ENCODE results near the gene PLCH1. TPM values are rescaled to one million over a fixed set of nuclear protein-coding genes. Genes with fewer than 3 reads are reported as not detected.
A peak's percentile ranks its signal among the peaks of the same experiment; 100 is the strongest.

Gene PLCH1, protein sequence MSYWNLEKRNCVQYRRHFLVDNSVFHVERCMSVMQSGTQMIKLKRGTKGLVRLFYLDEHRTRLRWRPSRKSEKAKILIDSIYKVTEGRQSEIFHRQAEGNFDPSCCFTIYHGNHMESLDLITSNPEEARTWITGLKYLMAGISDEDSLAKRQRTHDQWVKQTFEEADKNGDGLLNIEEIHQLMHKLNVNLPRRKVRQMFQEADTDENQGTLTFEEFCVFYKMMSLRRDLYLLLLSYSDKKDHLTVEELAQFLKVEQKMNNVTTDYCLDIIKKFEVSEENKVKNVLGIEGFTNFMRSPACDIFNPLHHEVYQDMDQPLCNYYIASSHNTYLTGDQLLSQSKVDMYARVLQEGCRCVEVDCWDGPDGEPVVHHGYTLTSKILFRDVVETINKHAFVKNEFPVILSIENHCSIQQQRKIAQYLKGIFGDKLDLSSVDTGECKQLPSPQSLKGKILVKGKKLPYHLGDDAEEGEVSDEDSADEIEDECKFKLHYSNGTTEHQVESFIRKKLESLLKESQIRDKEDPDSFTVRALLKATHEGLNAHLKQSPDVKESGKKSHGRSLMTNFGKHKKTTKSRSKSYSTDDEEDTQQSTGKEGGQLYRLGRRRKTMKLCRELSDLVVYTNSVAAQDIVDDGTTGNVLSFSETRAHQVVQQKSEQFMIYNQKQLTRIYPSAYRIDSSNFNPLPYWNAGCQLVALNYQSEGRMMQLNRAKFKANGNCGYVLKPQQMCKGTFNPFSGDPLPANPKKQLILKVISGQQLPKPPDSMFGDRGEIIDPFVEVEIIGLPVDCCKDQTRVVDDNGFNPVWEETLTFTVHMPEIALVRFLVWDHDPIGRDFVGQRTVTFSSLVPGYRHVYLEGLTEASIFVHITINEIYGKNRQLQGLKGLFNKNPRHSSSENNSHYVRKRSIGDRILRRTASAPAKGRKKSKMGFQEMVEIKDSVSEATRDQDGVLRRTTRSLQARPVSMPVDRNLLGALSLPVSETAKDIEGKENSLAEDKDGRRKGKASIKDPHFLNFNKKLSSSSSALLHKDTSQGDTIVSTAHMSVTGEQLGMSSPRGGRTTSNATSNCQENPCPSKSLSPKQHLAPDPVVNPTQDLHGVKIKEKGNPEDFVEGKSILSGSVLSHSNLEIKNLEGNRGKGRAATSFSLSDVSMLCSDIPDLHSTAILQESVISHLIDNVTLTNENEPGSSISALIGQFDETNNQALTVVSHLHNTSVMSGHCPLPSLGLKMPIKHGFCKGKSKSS (N-terminal part only)
- total RNA-seq, result under 1 TPM; 0.05 to 0.23 TPM

DNA sequence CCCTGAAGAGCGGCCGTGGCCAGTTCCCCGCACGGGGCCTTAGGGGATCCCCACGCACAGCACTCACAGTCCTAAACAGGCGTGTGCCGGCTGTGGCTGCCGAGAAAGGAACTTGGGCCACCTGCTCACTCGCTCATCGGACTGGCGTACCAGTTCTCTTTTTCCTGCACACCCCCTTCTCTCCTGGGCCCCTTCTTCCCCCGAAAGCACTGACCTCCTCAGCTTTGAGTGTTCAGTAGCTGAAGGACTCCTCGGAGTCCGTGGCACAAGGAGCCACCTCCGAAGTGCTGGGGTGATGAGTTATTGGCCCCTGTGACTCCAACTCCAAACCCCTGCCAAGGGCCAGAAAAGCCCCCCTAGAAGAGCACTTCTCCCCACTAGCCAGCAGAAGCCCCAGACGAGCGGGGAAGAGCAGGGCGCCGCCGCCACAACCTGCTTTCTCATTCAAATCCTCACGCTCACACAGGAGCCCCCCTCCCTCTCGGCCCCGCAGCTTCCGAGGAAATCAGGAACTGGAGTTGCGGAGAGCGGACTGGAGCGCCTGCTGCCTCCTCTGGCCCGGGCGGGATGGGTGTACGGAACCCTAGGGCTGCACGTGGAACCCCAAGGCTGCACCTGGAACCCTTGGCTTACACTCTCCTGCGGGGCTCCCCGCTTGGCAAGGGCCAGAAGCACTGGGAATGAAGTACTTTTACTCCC is at the start of gene PLCH1:
PLCH1 (minus strand) TSS at position 446 of the 699 bp plus-strand sequence. CDS start 40,847 bp downstream, outside the sequence.
- DNase-seq (ENCODE audit: low spot score in 2 of 2) (peak in 1 of 2 donors; percentile 28), ATAC-seq (peak; percentile 60 to 73)
- Mint-ChIP-seq H3K27ac (peak within 1 kb of the TSS in 1 of 2 donors; percentile 70), H3K36me3 (peaks cover 0 to 5% of the 10 kb centered on the region in 2 donors), H3K9me3 (no peaks in the 10 kb centered on the region)

DNA sequence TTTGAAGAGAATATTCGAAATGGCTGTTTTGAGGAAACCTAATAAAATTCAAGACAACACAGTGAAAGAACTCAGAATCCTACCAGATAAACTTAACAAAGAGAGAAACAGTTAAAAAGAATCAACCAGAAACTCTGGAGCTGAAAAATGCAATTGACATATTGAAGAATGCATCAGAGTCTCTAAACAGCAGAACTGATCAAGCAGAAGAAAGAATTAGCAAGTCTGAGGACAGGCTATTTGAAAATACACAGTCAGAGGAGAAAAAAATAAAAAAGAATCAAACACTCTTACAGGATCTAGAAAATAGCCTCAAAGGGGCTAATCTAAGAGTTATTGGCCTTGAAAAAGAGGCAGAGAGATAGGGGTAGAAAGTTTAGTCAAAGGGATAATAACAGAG is 47.7 kb upstream of the PLCH1 start:
- peaks cover 34 to 35% of the 10 kb centered on the region in 2 donors for H3K36me3 Mint-ChIP-seq
- DNase-seq (ENCODE audit: low spot score in 2 of 2) (no peak), ATAC-seq (no peak)
- H3K9me3 Mint-ChIP-seq, result peaks cover 5 to 11% of the 10 kb centered on the region in 2 donors
- no peak overlapping the region for H3K27ac Mint-ChIP-seq

DNA sequence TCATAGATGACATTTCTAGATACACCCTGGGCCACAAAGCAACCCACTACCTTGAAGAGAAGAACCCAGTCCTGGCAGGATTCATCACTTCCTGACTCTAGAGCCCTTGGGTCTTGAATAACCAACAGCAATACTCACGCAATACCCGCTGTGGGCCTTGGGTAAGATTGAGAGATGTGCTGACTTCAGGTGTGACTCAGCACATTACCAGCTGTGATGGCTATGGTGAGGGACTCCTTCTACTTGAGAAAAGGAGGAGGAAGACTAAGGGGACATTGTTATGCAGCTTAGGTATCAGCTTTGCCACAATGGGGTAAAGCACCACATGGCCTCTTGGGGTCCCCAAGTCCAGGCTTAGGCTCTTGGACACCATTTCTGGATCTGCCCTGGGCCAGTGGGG is 46.3 kb upstream of the PLCH1 start:
- Mint-ChIP-seq H3K9me3 (peaks cover 5 to 8% of the 10 kb centered on the region in 2 donors), H3K27ac (peak overlapping the region; percentile 17 to 40), H3K36me3 (peaks cover 23 to 27% of the 10 kb centered on the region in 2 donors)
- no peak for ATAC-seq
- DNase-seq (ENCODE audit: low spot score in 2 of 2), result no peak

DNA sequence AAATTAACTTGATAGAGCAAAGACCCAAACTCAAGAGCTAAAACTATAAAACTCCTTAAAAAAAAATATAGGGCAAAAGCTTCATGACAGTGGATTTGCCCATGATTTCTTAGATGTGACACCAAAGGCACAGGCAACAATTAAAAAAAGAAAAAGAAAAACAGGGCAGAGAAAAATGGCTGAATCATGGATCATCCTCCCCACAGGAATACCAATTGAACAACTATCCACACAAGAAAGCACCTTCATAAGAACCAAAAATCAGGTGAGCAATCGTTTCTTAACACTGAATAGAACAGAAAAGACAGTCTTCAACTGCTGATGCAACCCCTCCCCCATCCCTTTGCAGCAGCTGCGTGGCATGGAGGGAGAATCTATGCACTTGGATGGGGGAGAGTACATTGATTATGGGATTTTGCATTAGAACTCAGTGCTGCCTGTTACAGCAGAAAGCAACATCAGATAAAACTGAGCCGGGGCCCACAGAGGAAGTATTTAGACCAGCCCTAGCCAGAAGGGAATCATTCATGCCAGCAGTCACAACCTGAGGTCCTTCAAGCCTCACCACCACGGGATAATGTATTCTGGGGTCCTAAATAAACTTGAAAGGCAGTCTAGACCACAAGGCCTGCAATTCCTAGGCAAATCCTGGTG is 45.5 kb upstream of the PLCH1 start:
- H3K36me3 Mint-ChIP-seq, result peaks cover 20 to 23% of the 10 kb centered on the region in 2 donors
- peak overlapping the region in 1 of 2 donors; percentile 17 for H3K27ac Mint-ChIP-seq
- peaks cover 5 to 7% of the 10 kb centered on the region in 2 donors for H3K9me3 Mint-ChIP-seq
- no peak for DNase-seq (ENCODE audit: low spot score in 2 of 2)
- ATAC-seq, result no peak

DNA sequence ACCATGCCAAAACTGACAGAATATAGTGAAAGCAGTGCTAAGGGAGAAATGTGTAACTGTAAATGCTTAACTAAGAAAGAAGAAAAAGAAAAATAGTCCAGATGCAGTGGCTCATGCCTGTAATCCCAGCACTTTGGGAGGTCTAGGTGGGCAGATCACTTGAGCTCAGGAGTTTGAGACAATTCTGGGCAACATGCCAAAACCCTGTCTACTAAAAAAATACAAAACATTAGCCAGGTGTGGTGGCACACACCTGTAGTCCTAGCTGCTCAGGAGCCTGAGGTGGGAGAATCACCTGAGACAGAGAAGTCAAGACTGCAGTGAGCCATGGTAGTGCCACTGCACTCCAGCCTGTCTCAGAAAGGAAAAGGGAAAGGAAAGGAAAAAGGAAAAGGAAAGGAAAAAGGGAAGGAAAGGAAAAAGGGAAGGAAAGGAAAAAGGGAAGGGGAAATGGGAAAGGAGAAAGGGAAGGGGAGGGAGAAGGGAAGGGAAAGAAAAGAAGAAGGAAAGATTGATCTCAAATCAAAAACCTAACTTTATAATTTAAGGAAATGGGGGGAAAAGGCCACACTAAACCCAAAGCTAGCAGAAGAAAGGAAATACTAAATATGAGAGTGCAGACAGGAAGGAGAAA is 40.9 kb upstream of the PLCH1 start:
- DNase-seq (ENCODE audit: low spot score in 2 of 2), result no peak
- Mint-ChIP-seq H3K36me3 (peaks cover 10% of the 10 kb centered on the region in 2 donors), H3K9me3 (peaks cover 0 to 4% of the 10 kb centered on the region in 2 donors), H3K27ac (peak overlapping the region; percentile 25 to 77)
- no peak for ATAC-seq

DNA sequence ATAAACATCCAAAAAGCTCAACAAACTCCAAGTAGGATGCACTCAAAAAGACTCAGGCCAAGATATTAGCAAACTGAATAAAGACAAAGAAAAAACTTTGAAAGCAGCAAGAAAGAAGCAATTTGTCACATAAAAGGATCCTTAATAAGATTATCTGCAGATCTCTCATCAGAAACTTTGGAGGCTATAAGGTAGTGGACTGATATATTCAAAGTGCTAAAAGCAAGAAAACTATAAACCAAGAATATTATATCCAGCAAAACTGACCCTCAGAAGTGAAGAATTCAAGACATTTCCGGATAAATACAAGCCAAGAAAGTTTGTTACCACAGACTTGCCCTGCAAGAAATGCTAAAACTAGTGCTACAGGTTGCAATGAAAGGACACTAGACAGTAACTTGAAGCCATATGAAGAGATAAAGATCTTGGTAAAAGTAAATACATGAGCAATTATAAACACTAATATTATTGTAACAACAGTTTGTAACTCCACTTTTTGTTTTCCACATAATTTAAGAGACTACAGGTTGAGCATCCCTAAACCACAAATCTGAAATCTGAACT is 37.6 kb upstream of the PLCH1 start:
- peaks cover 9 to 10% of the 10 kb centered on the region in 2 donors for H3K36me3 Mint-ChIP-seq
- DNase-seq (ENCODE audit: low spot score in 2 of 2) (no peak), ATAC-seq (no peak)
- peaks cover 0 to 4% of the 10 kb centered on the region in 2 donors for H3K9me3 Mint-ChIP-seq
- no peak overlapping the region for H3K27ac Mint-ChIP-seq

DNA sequence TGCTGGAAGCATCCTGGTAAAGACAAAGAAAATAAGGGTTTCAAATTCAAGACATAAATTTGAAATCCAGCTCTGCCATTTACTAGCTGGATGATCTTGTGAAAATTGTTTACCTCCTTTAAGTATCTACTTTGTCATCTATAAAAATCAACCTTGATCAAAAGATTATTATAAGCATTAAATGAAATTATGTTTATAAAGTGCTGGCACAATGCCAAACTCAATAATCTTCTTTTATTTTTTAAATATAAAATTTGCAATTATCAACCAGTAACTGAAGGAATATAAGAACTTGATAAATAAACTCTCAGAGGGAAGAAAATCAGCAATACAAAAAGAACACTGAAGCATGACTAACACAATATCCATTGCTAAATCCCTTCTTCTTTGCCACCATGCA is 35.4 kb upstream of the PLCH1 start:
- peaks cover 9 to 10% of the 10 kb centered on the region in 2 donors for H3K36me3 Mint-ChIP-seq
- H3K27ac Mint-ChIP-seq, result no peak overlapping the region
- ATAC-seq (no peak), DNase-seq (ENCODE audit: low spot score in 2 of 2) (no peak)
- peaks cover 0 to 4% of the 10 kb centered on the region in 2 donors for H3K9me3 Mint-ChIP-seq

DNA sequence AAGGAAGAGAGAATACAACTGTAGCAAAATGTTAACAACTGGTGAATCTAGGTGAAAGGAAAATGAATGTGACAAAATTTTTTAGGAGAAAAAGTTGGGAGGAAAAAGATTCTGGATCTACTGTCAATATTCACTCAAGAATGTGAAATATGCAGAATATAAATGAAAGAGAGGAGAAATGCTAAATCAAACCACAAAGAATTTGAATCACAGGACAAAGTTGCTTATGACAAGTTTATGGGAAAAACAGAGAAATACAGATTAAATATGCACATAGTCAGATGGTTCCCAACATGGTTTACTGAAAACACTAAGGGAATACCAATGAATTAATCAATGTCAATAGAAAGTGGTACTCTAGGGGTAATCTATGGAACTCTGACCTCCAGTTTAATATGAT is 33.6 kb upstream of the PLCH1 start:
- H3K9me3 Mint-ChIP-seq, result peaks cover 0 to 4% of the 10 kb centered on the region in 2 donors
- H3K27ac Mint-ChIP-seq, result no peak overlapping the region
- ATAC-seq, result no peak
- no peak for DNase-seq (ENCODE audit: low spot score in 2 of 2)
- peaks cover 9 to 15% of the 10 kb centered on the region in 2 donors for H3K36me3 Mint-ChIP-seq

DNA sequence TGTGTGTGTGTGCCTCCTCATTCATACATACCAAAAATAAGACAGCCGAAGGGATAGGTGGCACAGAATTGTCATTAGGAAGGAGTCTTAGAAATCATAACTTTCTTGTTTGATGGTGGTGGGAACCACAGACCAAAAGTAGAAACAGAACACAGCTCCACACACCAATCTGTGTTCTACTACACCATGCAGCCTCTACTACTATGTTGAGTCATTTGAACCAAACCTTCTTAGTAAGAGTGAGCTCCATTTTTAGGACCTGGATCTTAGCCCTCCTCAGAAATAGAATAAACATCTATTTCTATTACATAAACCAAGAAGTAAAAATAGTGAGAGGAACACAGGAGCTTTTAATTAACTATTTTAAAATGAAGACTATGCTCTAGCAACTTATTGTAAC is 27.9 kb upstream of the PLCH1 start:
- ATAC-seq (no peak), DNase-seq (ENCODE audit: low spot score in 2 of 2) (no peak)
- peaks cover 5 to 8% of the 10 kb centered on the region in 2 donors for H3K36me3 Mint-ChIP-seq

DNA sequence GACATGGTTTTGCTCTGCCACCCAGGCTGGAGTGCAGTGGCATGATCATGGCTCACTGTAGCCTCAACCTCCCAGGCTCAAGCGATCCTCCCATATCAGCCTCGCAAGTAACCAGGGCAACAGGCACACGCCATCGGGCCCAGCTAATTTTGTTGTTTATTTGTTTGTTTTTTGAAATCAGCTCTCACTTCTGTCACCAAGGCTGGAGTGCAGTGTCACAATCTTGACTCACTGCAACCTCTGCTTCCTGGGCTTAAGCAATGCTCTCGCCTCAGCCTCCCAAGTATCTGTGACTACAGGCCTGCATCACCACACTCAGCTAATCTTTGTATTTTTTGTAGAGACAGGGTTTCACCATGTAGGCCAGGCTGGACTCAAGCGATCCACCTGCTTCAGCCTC is 26.3 kb upstream of the PLCH1 start:
- ATAC-seq, result no peak
- Mint-ChIP-seq H3K9me3 (peaks cover 0 to 4% of the 10 kb centered on the region in 2 donors), H3K36me3 (peaks cover 5 to 8% of the 10 kb centered on the region in 2 donors)

More for the DNA sequence above, 27.9 kb upstream of the PLCH1 start:
- no peak overlapping the region for H3K27ac Mint-ChIP-seq
- peaks cover 0 to 4% of the 10 kb centered on the region in 2 donors for H3K9me3 Mint-ChIP-seq

DNA sequence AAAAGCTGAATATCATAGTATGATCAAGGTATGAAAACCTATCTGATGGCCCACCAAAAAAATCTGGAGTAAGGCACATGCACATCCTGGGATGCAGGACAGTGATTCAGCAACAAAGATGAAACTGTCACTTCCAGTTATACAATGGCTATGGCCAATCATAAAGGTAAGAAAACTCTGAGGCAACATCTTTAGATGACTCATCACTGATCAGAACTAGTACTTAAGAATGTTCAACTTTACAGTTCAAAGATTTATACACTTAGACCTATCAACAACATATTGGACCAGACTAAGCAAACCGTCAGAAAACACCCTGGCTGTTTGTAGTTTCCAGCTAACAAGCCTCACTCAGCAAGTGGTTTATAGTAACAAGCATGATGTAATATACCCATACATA is 21.3 kb upstream of the PLCH1 start:
- ATAC-seq, result peak; percentile 37 to 98
- no peak for DNase-seq (ENCODE audit: low spot score in 2 of 2)
- Mint-ChIP-seq H3K36me3 (peaks cover 0 to 4% of the 10 kb centered on the region in 2 donors), H3K9me3 (peaks cover 0 to 4% of the 10 kb centered on the region in 2 donors), H3K27ac (peak overlapping the region in 1 of 2 donors; percentile 7)

More for the DNA sequence above, 26.3 kb upstream of the PLCH1 start:
- DNase-seq (ENCODE audit: low spot score in 2 of 2), result no peak
- no peak overlapping the region for H3K27ac Mint-ChIP-seq

DNA sequence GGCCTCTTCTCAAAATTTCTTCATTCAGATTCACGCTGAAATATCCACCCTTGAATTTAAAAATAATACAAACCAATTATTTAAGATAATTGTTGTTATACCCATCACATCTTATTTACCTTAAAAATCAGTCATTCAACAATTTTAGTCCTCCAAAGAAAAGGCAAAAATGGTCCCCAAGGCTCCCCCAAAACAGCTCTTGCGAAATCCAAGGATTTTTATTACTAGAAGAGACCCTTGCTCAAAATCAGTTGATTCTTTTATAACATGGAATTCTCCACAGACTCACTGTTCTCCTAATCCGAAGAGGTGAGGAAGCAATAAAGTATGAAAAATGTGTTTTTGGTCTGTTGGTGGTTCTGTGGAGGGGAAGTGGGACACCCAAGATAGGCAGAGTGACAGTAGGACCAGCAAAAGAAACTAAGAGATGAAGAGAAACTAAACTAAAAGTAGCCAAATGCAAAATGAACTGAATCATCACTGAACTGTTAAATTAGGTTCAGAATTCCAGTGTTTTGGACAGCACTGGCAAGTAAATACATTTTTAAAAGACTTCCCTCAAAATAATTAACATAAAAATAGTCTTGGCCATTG is 19.1 kb upstream of the PLCH1 start:
- no peak for ATAC-seq
- no peaks in the 10 kb centered on the region for H3K36me3 Mint-ChIP-seq

DNA sequence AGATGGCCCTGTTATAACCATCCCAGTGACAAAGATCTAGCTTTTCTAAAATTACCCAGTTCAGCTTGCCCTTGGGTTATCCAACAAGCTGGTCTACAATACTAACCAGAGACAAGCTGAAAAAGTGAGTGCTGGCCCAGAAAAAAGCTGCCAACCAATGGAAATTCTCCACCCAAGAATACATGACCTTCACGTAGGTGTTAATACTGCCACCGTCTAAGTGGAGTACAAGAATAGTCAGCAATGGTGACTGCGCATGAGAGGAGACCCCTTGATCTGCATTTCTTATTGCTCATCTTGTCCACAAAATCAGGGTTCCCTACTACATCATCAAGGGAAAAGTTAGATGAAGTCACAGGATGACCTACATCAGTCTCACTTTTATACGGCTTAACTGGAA is 15.8 kb upstream of the PLCH1 start:
- Mint-ChIP-seq H3K27ac (no peak overlapping the region), H3K36me3 (no peaks in the 10 kb centered on the region), H3K9me3 (no peaks in the 10 kb centered on the region)
- DNase-seq (ENCODE audit: low spot score in 2 of 2) (no peak), ATAC-seq (no peak)

More for the DNA sequence above, 19.1 kb upstream of the PLCH1 start:
- DNase-seq (ENCODE audit: low spot score in 2 of 2), result no peak
- Mint-ChIP-seq H3K9me3 (no peaks in the 10 kb centered on the region), H3K27ac (peak overlapping the region in 1 of 2 donors; percentile 39)

DNA sequence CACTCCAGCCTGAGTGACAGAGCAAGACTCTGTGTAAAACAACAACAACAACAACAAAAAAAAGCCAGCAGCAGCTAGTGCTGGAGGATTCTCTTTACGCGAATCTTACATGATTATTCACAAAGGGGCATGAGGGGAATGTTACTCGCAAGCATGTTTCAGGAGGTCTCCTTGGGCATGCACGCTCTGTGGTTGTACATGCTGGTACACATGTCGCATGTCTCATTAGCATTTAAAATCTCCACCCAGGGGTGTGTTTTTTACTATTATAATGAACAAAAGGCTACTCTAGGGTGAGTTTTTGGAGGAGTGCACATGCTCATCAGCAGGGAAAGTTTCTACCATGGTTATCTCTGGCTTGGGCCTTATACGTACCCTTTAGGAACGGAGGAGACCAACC is 12.7 kb upstream of the PLCH1 start:
- H3K9me3 Mint-ChIP-seq, result no peaks in the 10 kb centered on the region
- DNase-seq (ENCODE audit: low spot score in 2 of 2) (no peak), ATAC-seq (no peak)
- no peak overlapping the region for H3K27ac Mint-ChIP-seq
- H3K36me3 Mint-ChIP-seq, result no peaks in the 10 kb centered on the region
